Measurements from ENCODE around the gene NCR1. TPM values are rescaled to one million over a fixed set of nuclear protein-coding genes. Genes with fewer than 3 reads are reported as not detected.
"Not testable (repeated sequence)": the region's sequence is repeated elsewhere in the genome, so short reads cannot be mapped to it uniquely, and the experiment has no call there.

The NCR1 gene
- total RNA-seq, 1 donor from 2014 or later: not detected

GRCh38 chr19:54905421-54905802 lies 536 bp upstream of the NCR1 start:
- no peaks in the 10 kb centered on the region for H3K9me3 Mint-ChIP-seq
- no peak overlapping the region for H3K4me3 Mint-ChIP-seq
- no peaks in the 10 kb centered on the region for H3K4me1 Mint-ChIP-seq (ENCODE audit: unreplicated experiment)
- H3K36me3 Mint-ChIP-seq: no peaks in the 10 kb centered on the region
- no peak for TF ChIP-seq CTCF (conservative IDR thresholded peaks at IDR 0.05)
- no peaks in the 10 kb centered on the region for H3K27me3 Mint-ChIP-seq
- DNase-seq (ENCODE audit: extremely low spot score, unreplicated experiment): no peak
- no peak overlapping the region for H3K27ac Mint-ChIP-seq

- no peak for TF ChIP-seq CTCF (conservative IDR thresholded peaks at IDR 0.05)
- no peak overlapping the region for H3K27ac Mint-ChIP-seq
- H3K4me3 Mint-ChIP-seq: no peak overlapping the region
Observed at GRCh38 chr19:54906819-54907218, 871 bp downstream of the NCR1 start.

GRCh38 chr19:54907899-54908298 lies 2.0 kb downstream of the NCR1 start:
- not testable (repeated sequence) for DNase-seq (ENCODE audit: extremely low spot score, unreplicated experiment); H3K4me1 Mint-ChIP-seq (ENCODE audit: unreplicated experiment); H3K36me3 Mint-ChIP-seq; H3K9me3 Mint-ChIP-seq; H3K27ac Mint-ChIP-seq; H3K27me3 Mint-ChIP-seq; H3K4me3 Mint-ChIP-seq

More at GRCh38 chr19:54906819-54907218, 871 bp downstream of the NCR1 start:
- Mint-ChIP-seq H3K9me3 (no peaks in the 10 kb centered on the region), H3K36me3 (no peaks in the 10 kb centered on the region), H3K27me3 (peaks cover 3% of the 10 kb centered on the region), H3K4me1 (ENCODE audit: unreplicated experiment) (no peaks in the 10 kb centered on the region)
- no peak for DNase-seq (ENCODE audit: extremely low spot score, unreplicated experiment)

GRCh38 chr19:54916822-54917221 lies 10.9 kb downstream of the NCR1 start:
- Mint-ChIP-seq H3K4me3 (no peak overlapping the region), H3K4me1 (ENCODE audit: unreplicated experiment) (no peaks in the 10 kb centered on the region), H3K36me3 (no peaks in the 10 kb centered on the region), H3K9me3 (no peaks in the 10 kb centered on the region), H3K27me3 (no peaks in the 10 kb centered on the region), H3K27ac (no peak overlapping the region)
- no peak for DNase-seq (ENCODE audit: extremely low spot score, unreplicated experiment)
- no peak for TF ChIP-seq CTCF (conservative IDR thresholded peaks at IDR 0.05)

- DNase-seq (ENCODE audit: extremely low spot score, unreplicated experiment): no peak
- H3K4me1 Mint-ChIP-seq (ENCODE audit: unreplicated experiment): no peaks in the 10 kb centered on the region
Observed at GRCh38 chr19:54918499-54918898, 12.6 kb downstream of the NCR1 start.

More at GRCh38 chr19:54918499-54918898, 12.6 kb downstream of the NCR1 start:
- Mint-ChIP-seq H3K36me3 (no peaks in the 10 kb centered on the region), H3K27me3 (no peaks in the 10 kb centered on the region), H3K27ac (no peak overlapping the region), H3K4me3 (no peak overlapping the region), H3K9me3 (no peaks in the 10 kb centered on the region)
- TF ChIP-seq CTCF (conservative IDR thresholded peaks at IDR 0.05): no peak

Measured in type B pancreatic cell (in vitro differentiated cells).